GM19035 (cell line): ENCODE measurements around the gene ZNF398.
"Not testable (repeated sequence)": the region's sequence is repeated elsewhere in the genome, so short reads cannot be mapped to it uniquely, and the experiment has no call there.

Experiments
- ATAC-seq: cut with Tn5 transposase; IDR thresholded peaks from one replicate; pipeline ENCODE4 v1.9.1; 2021; ENCODE audit not compliant: unreplicated experiment

ZNF398 gene, protein sequence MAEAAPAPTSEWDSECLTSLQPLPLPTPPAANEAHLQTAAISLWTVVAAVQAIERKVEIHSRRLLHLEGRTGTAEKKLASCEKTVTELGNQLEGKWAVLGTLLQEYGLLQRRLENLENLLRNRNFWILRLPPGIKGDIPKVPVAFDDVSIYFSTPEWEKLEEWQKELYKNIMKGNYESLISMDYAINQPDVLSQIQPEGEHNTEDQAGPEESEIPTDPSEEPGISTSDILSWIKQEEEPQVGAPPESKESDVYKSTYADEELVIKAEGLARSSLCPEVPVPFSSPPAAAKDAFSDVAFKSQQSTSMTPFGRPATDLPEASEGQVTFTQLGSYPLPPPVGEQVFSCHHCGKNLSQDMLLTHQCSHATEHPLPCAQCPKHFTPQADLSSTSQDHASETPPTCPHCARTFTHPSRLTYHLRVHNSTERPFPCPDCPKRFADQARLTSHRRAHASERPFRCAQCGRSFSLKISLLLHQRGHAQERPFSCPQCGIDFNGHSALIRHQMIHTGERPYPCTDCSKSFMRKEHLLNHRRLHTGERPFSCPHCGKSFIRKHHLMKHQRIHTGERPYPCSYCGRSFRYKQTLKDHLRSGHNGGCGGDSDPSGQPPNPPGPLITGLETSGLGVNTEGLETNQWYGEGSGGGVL

DNA sequence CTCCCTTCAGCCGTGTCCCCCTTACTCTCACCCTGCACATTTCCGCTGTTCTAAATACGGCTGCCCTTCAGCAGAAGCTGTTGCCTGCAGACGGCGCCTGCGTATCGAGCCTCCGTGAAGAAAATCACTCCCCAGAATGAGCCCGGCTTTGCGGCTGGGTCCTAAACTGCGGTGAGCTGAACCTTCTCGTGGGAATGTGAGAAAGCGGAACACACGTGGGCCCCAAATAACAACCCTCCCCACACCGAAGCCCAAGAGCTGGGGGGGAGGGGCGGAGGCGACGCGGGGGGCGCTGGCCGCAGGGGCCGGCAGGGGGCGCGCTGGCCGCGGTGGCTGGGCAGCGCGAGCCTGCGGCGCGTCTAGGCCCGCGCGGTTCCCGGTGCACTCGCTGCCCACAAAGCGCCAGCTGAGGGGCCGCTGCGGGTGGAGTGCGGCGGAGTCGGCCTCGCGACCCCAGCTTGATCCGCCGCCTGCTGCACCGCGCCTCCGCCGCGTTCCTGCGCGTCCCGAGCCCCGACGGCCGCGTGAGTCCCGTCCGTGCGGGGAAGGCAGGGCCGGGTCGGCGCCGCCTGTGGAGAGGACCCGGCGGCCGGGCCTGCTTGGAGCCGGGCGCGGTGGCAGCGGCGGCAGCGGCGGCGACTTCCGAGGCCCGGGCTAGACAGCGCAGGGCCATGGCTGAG lies at the start of gene ZNF398:
Gene ZNF398, plus strand, starts transcription at position 382 of the 680 bp plus-strand sequence. Its CDS starts 290 bp downstream, at position 672.
- peak; percentile 72 for ATAC-seq

DNA sequence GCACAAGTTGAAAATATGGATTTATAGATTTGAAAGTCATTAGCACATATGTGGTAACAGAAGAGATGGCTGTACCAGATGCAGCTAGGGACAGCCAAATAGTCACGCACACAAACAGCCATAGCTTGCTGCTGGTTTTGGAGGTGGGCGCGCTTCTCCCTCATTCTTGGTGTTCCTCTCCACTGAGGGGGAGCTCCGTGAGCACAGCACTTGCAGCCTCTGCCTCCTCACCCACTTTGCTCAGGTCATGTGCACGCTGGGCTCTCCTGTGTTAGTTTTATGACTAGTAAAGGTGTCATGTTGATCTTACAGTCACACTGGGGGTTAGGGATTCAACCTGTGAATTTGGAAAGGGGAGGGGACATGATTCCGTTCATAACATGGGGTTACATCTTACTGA lies 48.2 kb upstream of the ZNF398 start:
- ATAC-seq = no peak

DNA sequence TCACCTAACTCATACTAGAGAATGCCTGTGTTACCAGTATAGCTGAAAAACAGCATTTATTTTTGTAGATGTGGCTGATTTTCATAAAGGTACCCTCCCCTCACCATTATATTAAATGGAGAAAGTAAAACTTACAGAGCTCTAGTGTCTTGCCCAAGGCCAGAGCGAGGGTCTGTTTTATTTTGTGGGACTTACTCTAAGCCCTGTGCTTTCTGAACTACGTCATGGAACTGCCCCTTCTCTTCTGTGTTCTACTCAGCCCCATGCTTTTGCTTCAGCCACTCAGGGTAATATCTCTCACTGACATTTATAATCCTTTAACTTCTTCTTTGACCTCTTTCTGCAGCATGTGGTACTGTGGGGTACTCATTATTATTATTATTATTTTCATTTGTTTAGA lies 46.4 kb upstream of the ZNF398 start:
- ATAC-seq = no peak

DNA sequence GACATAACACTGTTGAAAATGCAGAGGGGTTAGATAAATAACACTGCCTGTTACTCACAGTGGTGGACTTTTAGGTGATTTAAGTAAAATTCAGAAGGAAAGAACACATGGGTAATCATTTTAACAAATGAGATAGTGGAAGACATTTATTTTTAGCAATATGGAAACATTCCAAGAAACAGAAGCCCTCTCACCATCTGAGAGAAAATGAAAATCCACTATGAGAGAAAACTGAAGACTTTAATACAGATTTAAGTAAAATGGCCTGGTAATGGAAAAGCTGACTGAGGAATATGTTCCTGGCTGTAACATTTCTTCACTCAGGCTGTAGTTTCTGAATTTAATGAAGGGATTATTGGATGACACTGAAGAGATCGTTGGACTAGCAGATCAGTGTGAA lies 44.6 kb upstream of the ZNF398 start:
- ATAC-seq = no peak

DNA sequence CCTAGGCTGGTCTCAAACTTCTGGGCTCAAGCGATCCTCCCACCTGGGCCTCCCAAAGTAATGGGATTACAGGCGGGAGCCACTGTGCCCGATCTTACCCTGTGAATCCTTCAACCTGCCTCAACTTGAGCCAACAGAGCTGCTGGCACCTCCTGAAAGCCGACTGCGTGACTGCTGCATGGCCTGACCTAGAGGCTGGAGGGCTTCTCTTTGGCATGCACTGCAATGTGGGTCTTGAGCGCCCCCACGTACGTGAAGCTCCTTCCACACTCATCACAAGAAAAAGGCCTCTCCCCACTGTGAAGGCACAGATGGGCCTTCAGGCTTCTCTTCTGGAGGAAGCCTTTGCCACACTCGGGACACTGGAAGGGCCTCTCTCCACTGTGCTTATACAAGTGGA lies 43.8 kb upstream of the ZNF398 start:
- ATAC-seq = no peak

DNA sequence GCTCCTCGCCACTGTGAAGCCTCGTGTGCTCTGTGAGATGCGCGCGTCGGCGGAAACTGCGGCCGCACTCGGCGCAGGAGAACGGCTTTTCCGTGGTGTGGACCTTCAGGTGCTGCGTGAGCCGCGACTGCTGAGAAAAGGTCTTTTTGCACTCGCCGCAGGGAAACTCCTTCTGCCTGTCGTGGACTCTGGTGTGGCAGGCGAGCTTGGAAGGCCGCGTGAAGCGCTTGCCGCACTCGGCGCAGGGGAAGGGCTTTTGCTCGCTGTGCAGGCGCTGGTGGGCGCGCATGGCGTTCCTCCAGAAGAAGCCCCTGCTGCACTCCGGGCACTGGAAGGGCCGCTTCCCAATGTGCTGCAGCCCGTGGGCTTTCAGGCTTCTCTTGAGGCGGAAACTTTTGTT lies 43.0 kb upstream of the ZNF398 start:
- ATAC-seq = no peak

DNA sequence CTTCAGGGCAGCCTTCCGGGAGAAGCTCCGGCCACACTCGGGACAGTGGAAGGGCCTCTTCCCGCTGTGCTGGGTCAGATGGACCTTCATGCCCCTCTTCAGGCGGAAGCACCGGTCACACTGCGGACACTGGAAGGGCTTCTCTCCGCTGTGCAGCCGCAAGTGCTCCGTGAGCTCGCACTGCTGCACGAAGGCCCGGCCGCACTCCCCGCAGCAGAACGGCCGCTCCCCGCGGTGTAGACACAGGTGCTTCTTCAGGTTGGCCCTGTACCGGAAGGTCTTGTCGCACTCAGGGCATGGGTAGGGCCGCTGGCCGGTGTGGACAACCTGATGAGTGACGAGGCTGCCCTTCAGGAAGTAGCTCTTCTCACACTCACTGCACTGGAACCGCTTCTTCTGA lies 42.5 kb upstream of the ZNF398 start:
- no peak for ATAC-seq

DNA sequence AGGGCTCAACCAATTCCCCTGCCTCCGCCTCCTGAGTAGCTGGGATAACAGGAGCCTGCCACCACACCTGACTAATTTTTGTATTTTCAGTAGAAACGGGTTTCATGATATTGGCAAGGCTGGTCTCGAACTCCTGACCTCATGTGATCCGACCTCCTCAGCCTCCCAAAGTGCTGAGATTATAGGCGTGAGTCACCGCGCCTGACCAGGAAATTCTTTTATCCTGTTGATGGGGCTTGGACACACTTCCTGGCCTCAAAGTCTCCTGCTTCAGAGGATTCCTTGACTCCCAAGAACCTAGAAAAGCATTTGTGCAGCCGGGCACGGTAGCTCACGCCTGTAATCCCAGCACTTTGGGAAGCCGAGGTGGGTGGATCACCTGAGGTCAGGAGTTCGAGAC lies 37.3 kb upstream of the ZNF398 start:
- no peak for ATAC-seq

DNA sequence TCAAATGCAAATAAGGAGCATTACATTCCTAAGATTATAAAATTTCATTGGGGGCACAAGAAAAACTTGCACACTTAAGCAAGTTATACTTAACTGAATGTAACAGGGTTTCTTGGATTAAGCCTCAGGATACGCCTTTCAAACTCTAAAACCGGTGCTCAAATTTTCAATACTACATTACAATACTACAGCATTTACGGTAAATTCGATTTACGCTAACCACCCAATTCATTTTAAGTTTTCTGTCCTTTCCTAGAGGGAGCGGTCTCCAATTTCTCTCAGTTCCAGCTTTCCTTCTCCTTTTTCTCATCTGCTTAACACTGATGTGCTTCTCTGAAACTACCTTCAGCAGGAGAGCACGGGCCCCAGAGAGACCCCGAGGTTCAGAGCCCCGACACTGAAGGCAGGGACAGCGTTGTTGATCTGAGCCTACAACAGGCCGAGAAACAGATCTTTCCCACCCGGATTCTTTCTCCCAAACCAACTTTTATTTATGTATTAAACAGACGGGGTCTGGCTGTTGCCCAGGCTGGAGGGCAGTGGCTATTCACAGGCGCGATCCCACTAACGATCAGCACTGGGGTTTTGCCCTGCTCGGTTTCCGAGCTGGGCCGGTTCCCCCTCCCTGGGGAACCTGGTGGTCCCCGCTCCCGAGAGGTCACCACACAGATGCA lies 21.9 kb upstream of the ZNF398 start:
- ATAC-seq = no peak

DNA sequence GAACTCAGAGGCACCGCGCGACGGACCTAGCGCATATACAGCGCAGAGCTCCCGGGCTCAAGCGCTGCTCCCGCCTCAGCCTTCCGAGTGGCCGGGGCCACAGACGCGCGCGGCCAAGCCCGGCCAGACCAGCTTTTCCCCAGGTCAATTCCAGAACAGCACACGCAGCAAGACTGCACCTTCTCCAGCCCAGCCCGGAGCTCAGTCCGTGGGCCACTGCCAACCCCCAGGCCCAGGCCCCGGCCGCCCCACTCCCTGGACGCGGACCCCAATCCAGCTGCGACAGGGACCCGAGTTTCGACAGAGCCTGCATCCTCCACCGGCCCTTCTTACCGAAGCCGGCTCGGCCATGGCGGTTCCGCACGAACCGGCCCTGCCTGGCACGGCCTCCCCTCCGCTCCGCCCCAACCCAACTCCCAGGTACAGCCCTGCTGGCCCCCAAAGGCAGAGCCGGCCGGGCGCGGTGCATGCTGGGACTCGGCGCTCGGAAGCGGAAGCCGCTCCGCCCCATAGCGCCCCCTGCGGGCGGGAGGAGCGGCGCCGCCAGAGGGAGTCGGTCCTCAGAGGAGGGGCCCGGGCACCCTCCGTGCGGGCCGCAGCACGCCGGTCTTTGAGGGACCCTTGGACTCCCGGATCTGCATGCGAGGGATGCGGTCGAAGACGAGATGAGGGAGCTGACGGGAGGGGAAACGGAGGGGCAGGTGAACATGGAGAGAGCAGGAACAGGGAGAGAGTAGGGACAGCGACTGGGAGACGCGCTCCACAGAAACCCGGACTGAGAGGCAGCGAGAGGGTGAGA lies 21.2 kb upstream of the ZNF398 start, which contains the start of gene ZNF425:
Gene ZNF425, minus strand, starts transcription at position 462 of the 799 bp plus-strand sequence. Its CDS starts 111 bp downstream, at position 351.
- peak; percentile 82 for ATAC-seq

DNA sequence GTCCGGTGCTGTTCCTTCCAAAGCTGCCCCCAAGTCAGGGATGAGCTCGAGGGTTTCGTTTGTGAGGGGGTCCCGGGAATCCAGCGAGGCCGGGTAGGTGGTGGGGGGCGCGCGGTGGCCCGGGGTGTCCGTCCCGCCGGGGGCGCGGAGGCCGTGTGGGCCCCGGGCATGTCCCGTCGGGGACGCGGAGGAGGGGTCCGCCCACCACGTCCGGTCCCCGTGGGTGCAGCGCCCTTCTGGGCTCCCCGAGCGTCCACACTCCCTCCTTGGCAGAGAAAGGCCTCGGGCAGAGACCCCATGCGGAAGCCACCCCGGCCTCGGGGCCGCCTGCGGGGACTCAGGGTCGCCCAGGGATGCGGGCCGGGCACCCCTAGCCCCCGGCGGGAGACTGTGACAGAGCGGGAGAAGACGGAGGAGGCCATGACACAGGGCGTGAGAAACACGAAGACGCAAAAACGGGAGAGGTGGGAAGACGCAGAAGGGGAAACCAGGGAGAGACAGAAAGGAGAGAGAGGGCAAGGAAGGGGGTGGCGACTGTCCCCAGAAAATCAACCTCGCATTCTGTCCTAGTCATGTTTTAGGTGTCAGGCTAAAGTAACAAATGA lies 20.5 kb upstream of the ZNF398 start:
- ATAC-seq = peak; percentile 48

DNA sequence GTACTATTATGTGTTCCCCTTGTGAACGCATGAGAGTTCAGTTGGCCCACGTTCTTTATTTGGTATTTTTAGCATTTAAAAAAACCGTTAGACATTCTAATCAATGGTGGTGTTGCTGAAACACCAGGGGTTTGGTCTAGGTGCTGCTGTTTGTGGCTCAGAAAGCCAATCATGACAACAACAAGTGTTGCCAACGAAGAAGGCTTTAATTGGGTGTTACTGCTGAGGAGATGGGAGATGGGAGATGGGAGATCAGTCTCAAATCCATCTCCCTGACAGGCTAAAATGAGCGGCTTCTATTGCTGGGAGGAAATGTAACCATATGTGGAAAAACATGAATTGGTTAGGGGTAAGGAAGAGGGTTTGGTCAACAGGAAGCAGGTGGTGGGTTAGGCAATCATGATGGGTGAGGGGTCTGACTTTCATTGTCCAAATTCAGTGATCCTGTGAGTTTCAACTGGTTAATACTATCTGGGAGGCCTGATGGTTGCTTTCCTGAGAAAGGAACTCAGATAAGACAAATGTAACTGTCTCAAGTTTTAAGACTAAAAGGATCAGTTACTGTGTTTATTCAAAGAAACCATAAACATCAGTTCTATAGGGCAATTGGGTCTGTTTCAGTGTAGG lies 16.6 kb upstream of the ZNF398 start:
- no peak for ATAC-seq

DNA sequence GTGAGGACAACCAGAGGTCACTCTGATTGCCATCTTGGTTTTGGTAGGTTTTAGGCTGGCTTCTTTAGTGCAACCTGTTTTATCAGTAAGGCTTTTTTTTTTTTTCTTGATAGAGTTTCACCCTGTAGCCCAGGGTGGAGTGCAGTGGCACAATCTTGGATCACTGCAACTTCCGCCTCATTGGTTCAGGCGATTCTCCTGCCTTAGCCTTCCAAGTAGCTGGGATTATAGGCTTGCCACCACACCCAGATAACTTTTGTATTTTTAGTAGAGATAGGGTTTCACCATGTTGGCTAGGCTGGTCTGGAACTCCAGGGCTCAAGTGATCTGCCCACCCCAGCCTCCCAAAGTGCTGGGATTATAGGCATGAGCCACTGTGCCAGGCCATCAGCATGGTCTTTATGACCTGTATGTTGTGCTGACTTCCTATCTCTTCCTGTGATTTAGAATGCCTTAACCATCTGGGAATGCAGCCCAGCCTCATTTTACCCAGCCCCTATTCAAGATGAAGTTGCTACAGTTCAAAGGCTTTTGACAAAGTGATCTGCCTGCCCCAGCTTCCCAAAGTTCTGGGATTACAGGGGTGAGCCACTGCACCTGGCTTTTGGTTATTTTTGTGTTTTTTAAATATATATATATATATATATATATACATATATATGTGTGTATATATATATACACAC lies 14.1 kb upstream of the ZNF398 start:
- no peak for ATAC-seq

DNA sequence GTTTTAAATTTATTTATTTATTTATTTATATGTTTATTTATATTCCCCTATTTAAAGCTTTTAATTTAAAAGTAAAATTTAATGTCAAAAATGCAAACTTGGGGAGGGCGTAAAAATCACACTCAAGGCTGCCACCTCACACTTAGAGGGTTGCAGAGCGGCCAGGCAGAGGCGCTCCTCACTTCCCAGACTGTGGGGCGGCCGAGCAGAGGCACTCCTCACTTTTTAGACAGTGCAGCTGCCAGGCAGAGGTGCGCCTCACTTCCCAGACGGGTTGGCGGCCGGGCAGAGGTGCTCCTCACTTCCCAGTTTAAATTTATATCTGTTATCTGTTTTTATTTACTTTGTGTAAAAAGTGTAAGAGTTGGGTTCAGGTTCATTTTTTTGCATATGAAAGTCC lies 11.1 kb upstream of the ZNF398 start:
- ATAC-seq = no peak

DNA sequence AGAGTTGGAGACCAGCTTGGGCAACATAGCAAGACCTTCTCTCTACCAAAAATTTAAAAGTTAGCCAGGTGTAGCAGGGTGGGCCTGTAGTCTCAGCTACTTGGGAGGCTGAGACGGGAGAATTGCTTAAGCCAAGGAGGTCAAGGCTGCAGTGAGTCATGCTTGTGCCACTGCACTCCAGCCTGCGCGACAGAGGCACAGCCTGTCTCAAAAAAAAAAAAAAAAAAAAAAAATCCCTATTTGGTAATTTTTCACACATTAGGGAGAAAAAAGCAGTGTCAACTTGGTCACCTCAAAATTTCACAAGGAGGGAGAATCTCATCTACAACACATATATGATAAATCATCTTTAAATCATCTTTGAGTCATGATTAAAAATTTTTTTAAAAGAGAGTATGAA lies 6.4 kb upstream of the ZNF398 start:
- ATAC-seq = no peak

DNA sequence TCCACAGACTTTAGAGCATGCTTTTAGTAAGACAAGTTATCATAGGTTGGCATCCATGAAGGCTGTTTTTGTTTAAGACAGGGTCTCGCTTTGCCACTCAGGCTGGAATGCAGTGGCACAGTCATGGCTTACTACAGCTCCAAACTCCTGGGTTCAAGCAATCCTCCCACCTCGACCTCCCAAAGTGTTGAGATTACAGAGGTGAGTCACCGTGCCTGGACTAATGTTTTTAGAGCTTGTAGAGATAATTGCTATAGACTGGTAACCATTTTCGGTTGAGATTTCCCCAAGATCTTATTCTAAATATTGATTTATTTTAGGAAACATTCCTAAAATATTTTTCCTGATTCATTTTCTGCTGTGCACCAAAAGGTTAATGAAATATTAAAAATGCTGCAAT lies 5.4 kb upstream of the ZNF398 start:
- no peak for ATAC-seq

DNA sequence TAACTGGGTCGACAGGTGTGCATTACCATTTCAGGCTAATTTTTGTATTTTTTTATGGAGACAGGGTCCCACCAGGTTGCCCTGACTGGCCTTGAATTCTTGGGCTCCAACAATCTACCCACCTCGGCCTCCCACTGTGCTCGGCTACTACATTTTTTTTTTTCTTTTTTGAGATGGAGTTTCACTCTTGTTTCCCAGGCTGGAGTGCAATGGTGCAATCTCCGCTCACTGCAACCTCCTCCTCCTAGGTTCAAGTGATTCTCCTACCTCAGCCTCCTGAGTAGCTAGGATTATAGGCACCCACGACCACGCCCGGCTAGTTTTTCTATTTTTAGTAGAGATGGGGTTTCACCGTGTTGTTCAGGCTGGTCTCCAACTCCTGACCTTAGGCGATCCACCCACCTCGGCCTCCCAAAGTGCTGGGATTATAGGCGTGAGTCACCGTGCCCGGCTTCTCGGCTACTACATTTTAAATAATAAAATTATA lies 2.8 kb upstream of the ZNF398 start:
- ATAC-seq = not testable (repeated sequence)

DNA sequence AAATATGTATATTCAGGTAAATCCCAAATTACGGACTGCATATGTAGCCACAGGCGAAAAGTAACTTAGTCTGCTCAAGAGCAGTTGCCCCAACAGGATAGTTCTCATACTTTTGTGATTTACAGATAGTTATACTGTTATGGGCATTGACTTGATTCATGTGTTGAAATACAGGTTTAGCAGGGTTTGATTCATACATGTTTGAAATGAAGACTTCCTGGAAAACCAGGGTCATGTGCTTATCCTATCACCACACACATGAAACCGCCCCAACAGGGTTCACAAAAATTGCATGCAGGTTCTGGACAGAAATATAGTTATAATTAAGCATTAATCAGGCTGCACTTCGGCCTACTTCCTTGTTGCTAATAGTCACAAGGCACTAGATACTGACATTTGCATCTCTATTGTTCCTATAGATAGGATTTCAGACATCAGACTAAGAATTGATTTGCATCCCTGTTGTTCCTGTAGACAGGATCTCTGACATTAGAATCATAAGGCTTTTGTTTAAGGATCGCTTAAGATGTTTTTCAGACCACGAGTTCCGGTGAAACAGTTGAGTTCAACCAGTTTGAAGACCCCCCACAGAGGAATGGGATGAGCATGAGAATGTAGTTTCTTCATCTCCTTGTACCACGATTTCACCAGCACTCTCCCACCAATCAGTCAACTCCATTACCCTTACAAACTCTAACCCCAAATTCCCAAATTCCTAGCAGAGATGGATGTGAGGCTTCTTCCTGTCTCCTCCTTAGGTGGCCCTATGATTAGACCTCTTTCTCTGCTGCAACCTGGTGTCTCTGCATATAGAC lies 2.0 kb upstream of the ZNF398 start:
- no peak for ATAC-seq
